Activated CD4-positive, alpha-beta T cell treated with anti-CD3 and anti-CD28 coated beads for 24 hours (primary cell): Measurements from ENCODE around the gene RASL10B.
"Not testable (repeated sequence)": the region's sequence is repeated elsewhere in the genome, so short reads cannot be mapped to it uniquely, and the experiment has no call there.

Experiments used
- DNase-seq, 2 donors: peaks; one replicate each; pipeline ENCODE4 v3.0.0-alpha.2; 2020; ENCODE audit warnings: low read depth in 2 of 2

The RASL10B gene

GRCh38 chr17:35742896-35743477 is 11.5 kb downstream of the RASL10B start:
- DNase-seq, result no peak

DNA sequence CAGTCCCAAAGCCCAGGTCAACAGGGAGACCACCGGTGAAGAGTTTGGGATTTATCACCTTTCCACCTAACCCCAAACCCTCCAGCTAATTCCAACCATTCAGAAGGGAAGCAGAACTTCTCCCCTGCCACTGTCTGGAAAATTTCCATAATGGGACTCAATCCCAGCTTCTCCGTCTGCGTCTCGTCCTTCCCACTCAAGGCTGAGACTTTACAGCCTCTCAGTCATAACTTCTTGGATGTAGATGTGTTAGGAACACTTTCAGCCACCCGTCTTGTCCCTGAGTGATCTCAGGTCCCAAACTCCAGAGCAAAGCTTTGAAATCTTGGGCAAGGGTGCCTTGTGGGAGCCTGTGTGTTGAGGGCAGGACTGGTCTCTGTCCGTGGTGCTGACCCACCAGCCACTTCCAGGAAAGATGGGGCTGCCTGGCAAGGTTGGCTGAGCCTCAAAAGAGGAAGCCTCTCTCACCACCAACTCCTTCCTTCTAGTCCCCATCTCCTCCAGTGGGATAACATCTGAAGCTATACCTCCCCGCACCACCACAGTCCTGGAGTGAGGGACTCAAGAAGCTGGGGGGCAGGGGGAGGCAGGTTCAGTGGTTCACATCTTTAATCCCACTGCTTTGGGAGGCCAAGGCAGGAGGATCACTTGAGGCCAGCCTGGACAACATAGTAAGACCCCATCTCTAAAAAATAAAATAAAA is 12.3 kb downstream of the RASL10B start:
- no peak for DNase-seq

- DNase-seq, result no peak
These were observed 13.4 kb downstream of the RASL10B start for GRCh38 chr17:35744830-35745229.

- no peak for DNase-seq
These were observed 13.8 kb downstream of the RASL10B start for GRCh38 chr17:35745246-35745645.

- DNase-seq, result no peak
These were observed 14.4 kb downstream of the RASL10B start for GRCh38 chr17:35745749-35746320.

DNA sequence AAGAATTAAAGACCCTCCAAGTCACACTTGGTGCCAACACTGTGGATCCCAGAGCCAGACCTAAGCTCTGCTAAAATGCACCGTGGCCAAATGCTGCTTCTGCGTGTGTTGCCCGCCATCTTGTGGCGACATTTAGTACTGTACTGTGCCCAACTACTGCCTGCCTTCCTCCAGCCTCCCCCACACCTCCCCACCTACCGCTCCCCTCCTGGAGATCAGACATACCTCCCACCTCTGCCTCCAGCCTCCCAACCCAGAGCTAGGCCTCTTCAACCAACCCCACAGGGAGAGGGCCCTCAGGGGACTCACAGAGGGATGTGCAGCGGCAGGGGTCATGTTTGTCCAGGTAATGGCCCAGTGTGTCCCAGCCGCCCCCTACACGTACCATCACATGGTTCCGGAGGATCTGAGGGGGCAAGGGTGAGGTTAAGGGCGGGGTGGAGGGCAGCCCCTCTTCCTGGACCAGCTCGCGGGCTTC is 16.1 kb downstream of the RASL10B start:
- DNase-seq, result peak; percentile 70 to 79

- DNase-seq, result no peak
These were observed 17.0 kb downstream of the RASL10B start for GRCh38 chr17:35748341-35748841.

DNA sequence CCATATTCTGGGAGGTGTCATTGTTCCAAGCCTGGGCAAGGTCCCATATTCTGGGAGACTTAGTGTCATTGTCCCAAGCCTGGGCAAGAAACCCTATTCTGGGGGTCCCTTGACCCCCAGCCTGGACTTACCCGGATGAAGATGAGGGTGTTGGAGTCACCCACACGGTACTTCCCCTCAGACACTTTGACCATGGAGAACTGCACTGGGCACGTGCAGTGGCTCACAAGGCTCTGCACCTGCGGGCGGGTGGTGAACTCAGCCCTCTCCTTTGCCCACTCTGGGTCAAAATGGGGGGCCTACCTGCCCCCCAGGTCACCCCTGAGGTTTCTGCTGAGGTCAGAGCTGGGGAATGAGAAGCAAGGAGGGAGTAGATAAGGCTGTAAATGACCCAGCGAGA is 17.5 kb downstream of the RASL10B start:
- DNase-seq, result no peak

GRCh38 chr17:35749560-35750412 is 18.3 kb downstream of the RASL10B start:
- DNase-seq, result no peak

- DNase-seq, result no peak
These were observed 19.3 kb downstream of the RASL10B start for GRCh38 chr17:35750526-35751395.

DNA sequence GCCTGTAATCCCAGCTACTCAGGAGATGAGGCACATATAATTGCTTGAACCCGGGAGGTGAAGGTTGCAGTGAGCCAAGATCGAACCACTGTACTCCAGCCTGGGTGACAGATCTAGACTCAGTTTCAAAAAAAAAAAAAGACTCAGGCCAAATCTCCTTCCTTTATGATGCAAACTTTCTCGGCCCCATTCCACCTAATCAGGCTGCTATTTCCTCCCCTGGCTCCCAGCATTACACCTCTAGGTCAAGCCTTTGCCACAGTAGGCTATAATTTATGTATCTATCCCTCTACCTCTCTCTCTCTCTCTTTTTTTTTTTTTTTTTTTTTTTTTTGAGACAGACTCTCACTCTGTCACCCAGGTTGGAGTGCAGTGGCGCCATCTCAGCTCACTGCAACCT is 20.1 kb downstream of the RASL10B start:
- not testable (repeated sequence) for DNase-seq

- no peak for DNase-seq
These were observed 21.0 kb downstream of the RASL10B start for GRCh38 chr17:35752471-35752870.

GRCh38 chr17:35752945-35753764 is 21.7 kb downstream of the RASL10B start, which contains the start of gene GAS2L2:
GAS2L2 (minus strand) TSS chr17:35753239; CDS start chr17:35752850, 389 bp downstream.
- DNase-seq, result no peak

GRCh38 chr17:35757243-35757642 is 25.8 kb downstream of the RASL10B start:
- no peak for DNase-seq

DNA sequence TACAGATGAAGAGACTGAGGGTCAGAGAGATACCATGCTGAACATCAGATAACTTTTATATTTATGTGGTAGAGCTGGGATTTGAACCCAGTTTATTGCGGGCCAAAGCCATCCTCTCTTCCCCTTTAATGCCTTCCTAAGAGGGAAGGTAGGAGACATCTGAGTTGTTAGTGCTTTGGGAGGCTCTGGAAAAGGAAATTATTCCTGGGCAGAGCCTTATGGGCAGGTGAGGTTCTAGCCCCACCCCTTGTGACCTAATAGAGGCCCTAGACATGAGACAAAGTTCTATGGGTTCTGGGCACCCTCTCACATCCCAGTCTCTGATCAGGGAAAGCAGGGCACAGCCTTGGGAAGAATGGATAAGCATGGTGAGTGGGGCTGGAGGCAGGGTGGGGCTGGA is 29.1 kb downstream of the RASL10B start, which contains the start of gene C17orf50:
TSS of gene C17orf50 (plus strand) at position 301 of the 400 bp plus-strand sequence. CDS start at position 356, 55 bp downstream.
- no peak for DNase-seq

- no peak for DNase-seq
These were observed 30.2 kb downstream of the RASL10B start for GRCh38 chr17:35761601-35762000.

GRCh38 chr17:35763767-35764122 is 32.3 kb downstream of the RASL10B start:
- DNase-seq, result no peak

- DNase-seq, result peak; percentile 79 to 83
These were observed 32.9 kb downstream of the RASL10B start for GRCh38 chr17:35764123-35764991.
